GM18498 (cell line): ENCODE measurements around the gene CRIM1.
A peak's percentile ranks its signal among the peaks of the same experiment; 100 is the strongest.

Experiments
- ATAC-seq: cut with Tn5 transposase; IDR thresholded peaks from one replicate; pipeline ENCODE4 v1.9.1; 2021; ENCODE audit warnings: mild to moderate bottlenecking, moderate library complexity; ENCODE audit not compliant: unreplicated experiment

Gene CRIM1

GRCh38 chr2:36570416-36570815, 214.8 kb downstream of the CRIM1 start:
- ATAC-seq, result no peak

DNA sequence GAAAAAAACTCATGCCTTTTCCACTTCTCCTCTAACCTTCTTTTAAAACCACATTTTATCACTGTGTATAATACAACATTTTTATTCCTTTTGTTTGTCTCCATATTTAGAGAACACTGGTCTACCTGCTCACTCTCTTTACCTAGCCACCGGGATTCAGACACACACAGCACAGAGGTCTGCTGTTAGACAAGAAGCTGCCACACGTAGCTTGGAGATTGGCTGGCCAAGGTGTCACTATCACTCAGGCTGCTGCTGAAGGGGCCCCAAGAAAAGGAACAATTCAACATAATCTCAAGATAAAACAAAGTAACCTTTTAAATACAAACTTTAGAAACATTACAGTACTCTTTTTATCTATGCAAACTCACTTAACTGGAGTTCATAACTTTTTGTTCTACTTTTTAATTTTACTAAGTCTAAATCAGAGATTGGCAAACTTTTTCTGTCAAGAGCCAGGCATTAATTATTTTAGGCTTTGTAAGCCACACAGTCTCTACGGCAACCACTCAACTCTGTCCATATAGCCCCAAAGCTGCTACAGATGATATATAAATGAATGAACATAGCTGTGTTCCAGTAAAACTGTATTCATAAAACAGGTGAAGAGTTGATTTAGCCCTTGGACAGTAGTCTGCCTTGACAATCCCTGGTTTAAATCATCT, 216.6 kb downstream of the CRIM1 start:
- ATAC-seq, result no peak

DNA sequence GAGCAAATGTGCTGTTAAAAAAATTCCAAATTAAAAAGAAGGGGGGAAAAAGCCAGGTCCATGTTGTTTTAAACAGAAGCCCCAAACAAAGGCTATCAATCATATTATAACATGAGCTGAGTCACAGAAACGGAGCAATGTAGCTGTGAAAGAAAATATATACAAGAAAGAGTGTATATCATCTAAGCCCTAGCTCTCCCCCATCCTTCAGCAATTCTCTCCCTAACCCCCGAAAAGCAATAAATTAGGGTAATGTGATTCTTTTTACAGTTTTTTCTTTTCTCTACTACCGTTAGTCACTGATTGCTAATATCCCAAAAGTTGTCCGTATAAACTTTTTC, 217.1 kb downstream of the CRIM1 start:
- ATAC-seq, result no peak

DNA sequence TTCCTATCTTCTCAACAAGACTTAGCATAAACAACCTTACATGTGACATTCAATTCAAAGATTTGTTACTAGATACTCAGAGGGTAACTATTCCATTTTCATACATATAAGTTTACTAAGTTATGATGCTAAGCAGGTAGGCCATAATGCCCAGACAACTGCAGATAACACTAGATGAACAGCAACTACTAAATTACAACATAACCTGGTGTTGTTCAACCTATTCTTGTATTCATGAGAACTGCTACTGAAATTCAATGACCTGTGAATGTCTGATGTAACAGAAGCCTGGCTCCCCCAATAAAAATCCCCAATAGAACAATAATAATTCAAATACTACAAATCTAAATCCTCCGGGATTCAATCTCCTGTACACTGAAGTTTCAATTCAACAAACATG, 217.6 kb downstream of the CRIM1 start:
- no peak for ATAC-seq

DNA sequence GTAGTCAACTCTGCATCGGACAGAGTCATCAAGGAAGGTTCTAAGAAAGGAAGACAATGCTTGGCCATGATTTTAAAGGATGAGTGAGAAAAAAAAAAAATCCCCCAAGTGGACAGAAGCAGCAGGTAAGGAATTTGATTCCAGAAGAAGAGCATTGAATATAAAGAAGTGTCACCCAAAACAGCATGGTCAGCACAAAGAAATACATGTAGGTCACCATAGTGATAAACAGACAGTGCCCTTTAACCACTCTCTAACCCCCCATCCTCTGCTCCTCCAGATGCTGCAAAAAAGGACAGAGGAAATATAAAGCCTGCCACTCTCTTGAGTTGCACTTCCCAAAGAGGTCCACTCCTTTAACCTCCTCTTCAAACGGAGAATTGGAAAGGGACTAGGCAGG, 219.0 kb downstream of the CRIM1 start:
- no peak for ATAC-seq

- ATAC-seq, result no peak
Observed at GRCh38 chr2:36577884-36578283, 222.3 kb downstream of the CRIM1 start.

- peak; percentile 42 for ATAC-seq
Observed at GRCh38 chr2:36578343-36579296, 223.0 kb downstream of the CRIM1 start.

GRCh38 chr2:36579297-36579664, 223.7 kb downstream of the CRIM1 start:
- ATAC-seq, result no peak

GRCh38 chr2:36582538-36582937, 227.0 kb downstream of the CRIM1 start:
- ATAC-seq, result no peak

- no peak for ATAC-seq
Observed at GRCh38 chr2:36582951-36583350, 227.4 kb downstream of the CRIM1 start.

GRCh38 chr2:36584148-36584794, 228.7 kb downstream of the CRIM1 start:
- no peak for ATAC-seq

DNA sequence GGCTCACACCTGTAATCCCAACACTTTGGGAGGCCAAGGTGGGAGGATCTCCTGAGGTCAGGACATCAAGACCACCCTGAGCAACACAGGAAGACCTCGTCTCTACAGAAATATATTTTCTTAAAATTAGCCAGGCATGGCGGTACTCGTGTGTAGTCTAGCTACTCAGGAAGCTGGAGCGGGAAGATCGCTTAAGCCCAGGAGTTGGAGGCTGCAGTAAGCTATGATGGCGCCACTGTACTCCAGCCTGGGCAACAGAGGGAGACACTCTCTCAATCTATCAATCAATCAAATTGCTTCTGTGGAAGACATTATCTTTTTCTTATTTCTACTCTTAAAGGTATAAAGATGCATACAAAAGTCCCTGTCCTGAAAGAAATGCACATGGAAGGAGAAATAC, 231.1 kb downstream of the CRIM1 start:
- ATAC-seq, result no peak

DNA sequence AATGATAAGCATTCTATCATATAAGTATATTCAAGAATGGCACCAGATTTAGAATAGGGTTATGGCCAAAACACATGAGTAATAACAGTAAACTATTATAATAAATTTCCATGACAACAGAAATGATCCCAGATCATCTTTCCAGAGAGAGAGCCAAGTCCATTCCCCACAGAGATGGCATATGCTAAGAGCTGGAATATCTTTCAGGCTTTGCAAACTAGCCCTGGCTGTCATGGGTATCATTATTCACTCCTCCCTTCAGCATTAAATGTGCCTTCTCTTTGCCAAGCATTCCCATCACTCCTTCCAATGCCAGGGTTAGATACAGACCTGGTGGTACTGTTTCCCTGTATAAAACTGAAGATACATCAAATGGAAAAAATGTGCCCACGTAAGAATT, 231.5 kb downstream of the CRIM1 start:
- ATAC-seq, result no peak

- ATAC-seq, result no peak
Observed at GRCh38 chr2:36587556-36587955, 232.0 kb downstream of the CRIM1 start.

- no peak for ATAC-seq
Observed at GRCh38 chr2:36589230-36589630, 233.7 kb downstream of the CRIM1 start.

- no peak for ATAC-seq
Observed at GRCh38 chr2:36594849-36595248, 239.3 kb downstream of the CRIM1 start.

GRCh38 chr2:36596397-36596796, 240.8 kb downstream of the CRIM1 start:
- no peak for ATAC-seq

GRCh38 chr2:36597003-36597531, 241.5 kb downstream of the CRIM1 start:
- ATAC-seq, result no peak

DNA sequence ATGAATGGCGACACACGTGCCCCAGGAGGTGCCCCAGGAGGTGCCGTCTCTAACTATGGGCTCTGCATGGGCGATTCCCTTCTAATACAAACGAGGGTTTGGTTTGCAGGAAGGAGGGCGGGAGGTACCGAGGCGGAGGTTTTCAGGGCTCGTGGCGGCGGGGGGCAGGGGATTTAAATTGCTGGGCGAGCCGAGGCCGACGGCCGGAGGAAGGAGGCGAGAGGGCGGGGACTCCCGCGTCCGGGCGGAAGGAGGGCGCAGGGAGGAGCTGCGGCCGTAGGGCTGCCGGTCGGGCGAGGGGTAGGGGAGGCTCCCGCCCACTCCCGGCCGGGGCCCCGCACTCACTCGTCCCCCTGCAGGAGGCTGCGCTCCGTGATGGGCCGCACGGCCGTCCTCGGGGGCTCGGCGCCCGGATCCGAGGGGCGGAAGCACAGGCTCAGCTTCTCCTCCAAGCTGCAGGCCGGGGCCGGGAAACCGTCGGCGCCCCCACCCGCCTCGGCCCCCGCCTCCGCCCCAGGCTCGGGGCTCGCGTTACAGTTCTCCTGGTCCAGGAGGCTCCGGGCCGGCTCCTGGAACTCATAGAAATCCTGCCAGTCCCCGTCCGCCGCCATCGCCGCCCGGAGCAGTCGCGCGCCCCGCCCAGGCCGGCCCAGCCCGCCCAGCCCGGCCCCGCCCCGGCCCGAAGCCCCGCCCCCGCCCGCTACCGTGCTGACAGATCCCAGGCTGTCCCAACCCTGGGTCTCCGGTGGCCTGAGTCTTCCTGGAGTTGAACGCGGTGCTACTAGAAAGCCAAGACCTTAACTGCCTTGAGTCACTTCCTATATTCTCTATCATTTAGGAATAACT, 242.2 kb downstream of the CRIM1 start, which contains the start of gene FEZ2:
TSS of gene FEZ2 (minus strand) at position 637 of the 846 bp plus-strand sequence. CDS start at position 611, 26 bp downstream.
- ATAC-seq, result peak; percentile 100
